HCT116 (cell line): ENCODE data around the gene MYO7B. TPM values are rescaled to one million over a fixed set of nuclear protein-coding genes. Genes with fewer than 3 reads are reported as not detected.

Experiments
- ATAC-seq: fragments of 200-7000 bp; cut with Tn5 transposase; 2 replicates; pipeline ENCODE4 v1.9.1; 2020; ENCODE audit warnings: mild to moderate bottlenecking, moderate library complexity
- BruUV-seq: library from RNA; stranded (reverse); fragments of 400-500 nt; replicated peaks from 2 replicates; lab custom pipeline; 2021; lab: Mats Ljungman, UMichigan
- CTCF ChIA-PET: fragments of 300-600 bp; sonication (Branson Sonifier 250); formaldehyde crosslinking; loops from one replicate; lab custom pipeline; 2021; ENCODE audit warnings: antibody characterized with exemption; lab: Charles Lee
- POLR2A ChIA-PET: fragments of 300-600, 350-600 bp; sonication (Branson Sonifier 250); formaldehyde crosslinking; loops from one replicate; lab custom pipeline; 2021; ENCODE audit warnings: antibody characterized with exemption; lab: Charles Lee
- RAD21 ChIA-PET, 2 experiments: fragments of 300-600 bp; sonication (Branson Sonifier 250); formaldehyde crosslinking; loops; one replicate each; lab custom pipeline; 2023; ENCODE audit warnings: low total read pairs in 2 of 2; ENCODE audit not compliant: uncharacterized antibody in 2 of 2, unreplicated experiment in 2 of 2, low non-redundant PET in 1 of 2; lab: Charles Lee
- DNase-seq: peaks from one replicate; pipeline ENCODE4 v3.0.0-alpha.2; 2010; ENCODE audit warnings: low read depth, low spot score
- H2AFZ ChIP-seq: fragments of 200-600 bp; shearing (Covaris generic), sonication (generic); 2 replicates; pipeline ENCODE4 v1.6.1; 2017; ENCODE audit warnings: low read depth, mixed run types, mixed read lengths, antibody characterized with exemption, low read length; ENCODE audit not compliant: poor library complexity, severe bottlenecking
- H3K27ac ChIP-seq: 2 replicates; pipeline ENCODE4 v1.5.1; 2012; ENCODE audit warnings: low read depth, low read length
- H3K27me3 ChIP-seq: fragments of 200-600 bp; sonication (generic); 2 replicates; pipeline ENCODE4 v1.6.1; 2016; ENCODE audit warnings: mixed run types, low read length, mixed read lengths; ENCODE audit not compliant: insufficient read depth
- H3K36me3 ChIP-seq, 2 experiments: fragments of 200-500 bp in 1 of 2; fragments of 200-600 bp in 1 of 2; sonication (Bioruptor generic) in 1 of 2; sonication (generic) in 1 of 2; 2 replicates each; pipeline versions ENCODE4 v1.5.1 to v1.6.1; 2014 to 2016; ENCODE audit warnings: low read length in 2 of 2, inconsistent platforms in 1 of 2, mixed read lengths in 1 of 2, mixed run types in 1 of 2; ENCODE audit not compliant: insufficient read depth in 2 of 2, control insufficient read depth in 1 of 2
- H3K4me1 ChIP-seq, 2 experiments: fragments of 200-600 bp in 1 of 2; sonication (generic) in 1 of 2; 2 replicates each; pipeline versions ENCODE4 v1.5.1 to v1.6.1; 2012 to 2017; ENCODE audit warnings: low read length in 2 of 2, inconsistent platforms in 1 of 2, mild to moderate bottlenecking in 1 of 2, mixed read lengths in 1 of 2, mixed run types in 1 of 2, moderate library complexity in 1 of 2; ENCODE audit not compliant: insufficient read depth in 2 of 2, control insufficient read depth in 1 of 2
- H3K4me2 ChIP-seq: fragments of 200-600 bp; sonication (generic); 2 replicates; pipeline ENCODE4 v1.6.1; 2017; ENCODE audit warnings: mixed run types, low read length, mixed read lengths
- H3K4me3 ChIP-seq, 2 experiments: fragments of 200-600 bp in 1 of 2; sonication (generic) in 1 of 2; replicated peaks in 1 of 2; 2 replicates each; pipeline ENCODE4 v1.5.1; 2011 to 2016; ENCODE audit warnings: low read length in 2 of 2, control low read depth in 1 of 2, low read depth in 1 of 2, mild to moderate bottlenecking in 1 of 2, mixed read lengths in 1 of 2, mixed run types in 1 of 2
- H3K79me2 ChIP-seq: fragments of 200-600 bp; sonication (generic); 2 replicates; pipeline ENCODE4 v1.6.1; 2017; ENCODE audit warnings: mild to moderate bottlenecking, mixed run types, low read length, moderate library complexity, mixed read lengths; ENCODE audit not compliant: insufficient read depth
- H3K9ac ChIP-seq: fragments of 200-600 bp; sonication (generic); 2 replicates; pipeline ENCODE4 v1.6.1; 2016; ENCODE audit warnings: low read length, mixed read lengths
- H3K9me2 ChIP-seq: fragments of 200-600 bp; sonication (generic), shearing (Covaris generic); 2 replicates; pipeline ENCODE4 v1.6.1; 2017; ENCODE audit warnings: mixed run types, mild to moderate bottlenecking, moderate library complexity; ENCODE audit not compliant: insufficient read depth
- H3K9me3 ChIP-seq, 2 experiments: fragments of 200-500 bp in 1 of 2; fragments of 200-600 bp in 1 of 2; sonication (Bioruptor generic) in 1 of 2; sonication (generic) in 1 of 2; 2 replicates each; pipeline ENCODE4 v1.6.1; 2014 to 2017; ENCODE audit warnings: low read length in 2 of 2, mixed read lengths in 2 of 2, inconsistent platforms in 1 of 2, low read depth in 1 of 2, mild to moderate bottlenecking in 1 of 2, mixed run types in 1 of 2, moderate library complexity in 1 of 2; ENCODE audit not compliant: control insufficient read depth in 1 of 2, insufficient read depth in 1 of 2
- H4K20me1 ChIP-seq: fragments of 200-600 bp; sonication (generic), shearing (Covaris generic); 2 replicates; pipeline ENCODE4 v1.6.1; 2017; ENCODE audit warnings: mixed run types, mild to moderate bottlenecking, moderate library complexity; ENCODE audit not compliant: insufficient read depth
- CBX3 ChIP-seq: IDR thresholded peaks from 2 replicates; pipeline ENCODE4 v1.6.1; 2012; ENCODE audit warnings: low read depth
- CEBPB ChIP-seq: IDR thresholded peaks from 2 replicates; pipeline ENCODE4 v1.6.1; 2012; ENCODE audit warnings: low read depth
- EGR1 ChIP-seq: IDR thresholded peaks from 2 replicates; pipeline ENCODE4 v1.6.1; 2012; ENCODE audit warnings: low read depth
- EZH2phosphoT487 ChIP-seq: fragments of 200-600 bp; IDR thresholded peaks from 2 replicates; pipeline ENCODE4 v1.6.1; 2018; ENCODE audit warnings: antibody characterized with exemption, borderline replicate concordance
- FOSL1 ChIP-seq: IDR thresholded peaks from 2 replicates; pipeline ENCODE4 v1.6.1; 2012; ENCODE audit warnings: low read depth
- POLR2A ChIP-seq: IDR thresholded peaks from 2 replicates; pipeline ENCODE4 v1.7.0; 2011; ENCODE audit warnings: borderline replicate concordance; ENCODE audit not compliant: insufficient read depth, insufficient read length; ENCODE audit errors: extremely low read depth
- POLR2AphosphoS5 ChIP-seq: IDR thresholded peaks from 2 replicates; pipeline ENCODE4 v1.6.1; 2011; ENCODE audit warnings: mild to moderate bottlenecking, low read depth, low read length, moderate library complexity
- RAD21 ChIP-seq: IDR thresholded peaks from 2 replicates; pipeline ENCODE4 v1.6.1; 2012; ENCODE audit warnings: low read depth, mild to moderate bottlenecking
- SIN3A ChIP-seq: IDR thresholded peaks from 2 replicates; pipeline ENCODE4 v1.6.1; 2012; ENCODE audit warnings: low read depth
- SP1 ChIP-seq: IDR thresholded peaks from 2 replicates; pipeline ENCODE4 v1.6.1; 2012; ENCODE audit warnings: low read depth
- SRF ChIP-seq: IDR thresholded peaks from 2 replicates; pipeline ENCODE4 v1.6.1; 2012; ENCODE audit warnings: low read depth
- YY1 ChIP-seq: IDR thresholded peaks from 2 replicates; pipeline ENCODE4 v1.6.1; 2011; ENCODE audit warnings: low read length, low read depth, moderate library complexity, mild to moderate bottlenecking; ENCODE audit not compliant: insufficient replicate concordance; ENCODE audit errors: extremely low read depth
- ZBTB33 ChIP-seq: IDR thresholded peaks from 2 replicates; pipeline ENCODE4 v1.6.1; 2011; ENCODE audit warnings: mild to moderate bottlenecking, low read length, moderate library complexity; ENCODE audit not compliant: insufficient replicate concordance; ENCODE audit errors: extremely low read depth
- ZFX ChIP-seq: fragments of 450-650 bp; IDR thresholded peaks from 2 replicates; pipeline ENCODE4 v1.6.1; 2017
- ZNF274 ChIP-seq: fragments of 200-500 bp; sonication (Bioruptor generic); IDR thresholded peaks from 2 replicates; pipeline ENCODE4 v1.6.1; 2014; ENCODE audit warnings: mild to moderate bottlenecking, low read depth, low read length, inconsistent platforms
- intact Hi-C: fragments of 100-400 bp; cut with micrococcal nuclease; formaldehyde crosslinking; loops from 2 replicates; pipeline ENCODE4 v1.10.0; 2022
- total RNA-seq: library from RNA; stranded (reverse); gene quantifications from one replicate; pipeline ENCODE4 v1.2.1, GENCODE V29; 2021; ENCODE audit not compliant: unreplicated experiment
- TF ChIP-seq, protein P1 (sequence below): IDR thresholded peaks from 2 replicates; pipeline ENCODE4 v1.6.1; 2012

The MYO7B gene
- total RNA-seq, 1 experiment from 2014 or later, result 0.07 TPM

DNA sequence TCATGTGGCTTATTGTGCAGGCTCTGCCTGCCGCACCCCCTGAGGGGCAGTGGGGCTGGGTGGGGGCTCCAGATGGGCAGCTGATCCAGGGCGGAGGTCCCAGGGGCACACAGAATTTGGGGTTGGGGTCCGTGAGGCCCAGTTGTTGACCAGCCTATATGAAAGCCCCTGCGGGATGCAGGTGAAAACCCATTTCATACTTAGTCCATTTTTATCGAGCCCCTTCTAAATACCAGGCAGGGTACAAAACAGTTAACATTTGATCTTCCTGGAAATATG is 30.6 kb downstream of the MYO7B start:
- H3K4me3 ChIP-seq, result no peak overlapping the region
- ATAC-seq (no peak), DNase-seq (no peak)
- TF ChIP-seq POLR2A, result no peak
- no TSS peak for BruUV-seq
- H3K27ac ChIP-seq, result no peak overlapping the region
- H3K27me3 ChIP-seq, result no peaks in the 10 kb centered on the region
- POLR2A ChIA-PET, result no interaction called here
- intact Hi-C loops, result no loop called here
- no peak overlapping the region for H2AFZ ChIP-seq
- H3K4me1 ChIP-seq, result peaks cover 0 to 9% of the 10 kb centered on the region in 2 experiments; a peak in 2 of 4 replicates
- no peaks in the 10 kb centered on the region for H3K36me3 ChIP-seq
- H3K79me2 ChIP-seq, result no peaks in the 10 kb centered on the region
- H3K9me2 ChIP-seq, result no peaks in the 10 kb centered on the region
- no peaks in the 10 kb centered on the region for H3K9me3 ChIP-seq
- H4K20me1 ChIP-seq, result no peaks in the 10 kb centered on the region
- H3K9ac ChIP-seq, result no peak overlapping the region
- no peak overlapping the region for H3K4me2 ChIP-seq
- CTCF ChIA-PET, result no interaction called here
- RAD21 ChIA-PET, result no interaction called here

DNA sequence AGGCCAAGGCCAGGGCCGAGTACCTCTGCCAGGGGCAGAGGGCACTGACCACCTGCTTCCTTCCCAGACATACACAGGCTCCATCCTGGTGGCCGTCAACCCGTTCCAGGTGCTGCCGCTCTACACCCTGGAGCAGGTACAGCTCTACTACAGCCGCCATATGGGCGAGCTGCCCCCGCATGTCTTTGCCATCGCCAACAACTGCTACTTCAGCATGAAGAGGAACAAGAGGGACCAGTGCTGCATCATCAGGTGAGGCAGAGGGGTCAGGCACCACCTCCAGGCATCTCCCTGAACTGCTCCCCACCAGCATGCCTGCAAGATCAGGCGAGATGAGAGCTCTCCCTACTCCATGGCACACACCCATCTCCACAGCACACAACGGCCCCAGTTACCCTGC is 31.1 kb downstream of the MYO7B start:
- no peak overlapping the region for H2AFZ ChIP-seq
- ATAC-seq, result peak; percentile 48
- intact Hi-C loops, result no loop called here
- no peak for DNase-seq
- H3K9me3 ChIP-seq, result no peaks in the 10 kb centered on the region
- H3K4me1 ChIP-seq, result peaks cover 0 to 9% of the 10 kb centered on the region in 2 experiments; a peak in 2 of 4 replicates
- POLR2A ChIA-PET, result no interaction called here
- RAD21 ChIA-PET, result no interaction called here
- H3K4me3 ChIP-seq, result no peak overlapping the region
- H4K20me1 ChIP-seq, result no peaks in the 10 kb centered on the region
- CTCF ChIA-PET, result no interaction called here
- H3K9ac ChIP-seq, result no peak overlapping the region
- H3K36me3 ChIP-seq, result no peaks in the 10 kb centered on the region
- H3K9me2 ChIP-seq, result no peaks in the 10 kb centered on the region
- no peak overlapping the region for H3K4me2 ChIP-seq
- TF ChIP-seq POLR2AphosphoS5 (no peak), ZFX (no peak), EGR1 (no peak), SRF (no peak), RAD21 (no peak), ZBTB33 (no peak), FOSL1 (no peak), ZNF274 (no peak), SP1 (no peak), YY1 (no peak), CEBPB (no peak), EZH2phosphoT487 (no peak), SIN3A (no peak), CBX3 (no peak)
- TF ChIP-seq, protein P1, sequence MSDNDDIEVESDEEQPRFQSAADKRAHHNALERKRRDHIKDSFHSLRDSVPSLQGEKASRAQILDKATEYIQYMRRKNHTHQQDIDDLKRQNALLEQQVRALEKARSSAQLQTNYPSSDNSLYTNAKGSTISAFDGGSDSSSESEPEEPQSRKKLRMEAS, result no peak
- H3K27me3 ChIP-seq, result no peaks in the 10 kb centered on the region
- no peak overlapping the region for H3K27ac ChIP-seq
- H3K79me2 ChIP-seq, result no peaks in the 10 kb centered on the region
- no TSS peak for BruUV-seq
